CD4-positive, alpha-beta T cell treated with Interleukin-6 at 100 ng/mL for 8 hours (primary cell): Measurements from ENCODE around the gene DTX3L.

Experiments
- DNase-seq: peaks from one replicate; pipeline ENCODE4 v3.0.0-alpha.2; 2020; ENCODE audit warnings: mixed read lengths, low spot score

The DTX3L gene

GRCh38 chr3:122564155-122564912 is at the start of gene DTX3L, which contains the start of gene PARP9:
DTX3L (plus strand) TSS chr3:122564338; CDS start chr3:122564427, 89 bp downstream.
PARP9 (minus strand) TSS chr3:122564300; CDS start chr3:122559620, 4,680 bp downstream.
- peak; percentile 79 for DNase-seq

- no peak for DNase-seq
These were observed 49.1 kb upstream of the DTX3L start for GRCh38 chr3:122515020-122515468.

GRCh38 chr3:122515870-122516269 is 48.3 kb upstream of the DTX3L start:
- DNase-seq, result no peak

- DNase-seq, result no peak
These were observed 47.2 kb upstream of the DTX3L start for GRCh38 chr3:122516846-122517360.

- DNase-seq, result no peak
These were observed 44.4 kb upstream of the DTX3L start for GRCh38 chr3:122519693-122520092.

- DNase-seq, result no peak
These were observed 43.3 kb upstream of the DTX3L start for GRCh38 chr3:122520861-122521260.

GRCh38 chr3:122523317-122523716 is 40.8 kb upstream of the DTX3L start:
- no peak for DNase-seq

GRCh38 chr3:122530164-122530563 is 34.0 kb upstream of the DTX3L start:
- no peak for DNase-seq

GRCh38 chr3:122533480-122533879 is 30.7 kb upstream of the DTX3L start:
- DNase-seq, result no peak

- no peak for DNase-seq
These were observed 30.2 kb upstream of the DTX3L start for GRCh38 chr3:122533931-122534334.

GRCh38 chr3:122535964-122536631 is 28.0 kb upstream of the DTX3L start:
- no peak for DNase-seq

- DNase-seq, result no peak
These were observed 27.5 kb upstream of the DTX3L start for GRCh38 chr3:122536632-122537001.

- DNase-seq, result no peak
These were observed 25.1 kb upstream of the DTX3L start for GRCh38 chr3:122538956-122539490.

GRCh38 chr3:122546151-122546550 is 18.0 kb upstream of the DTX3L start:
- DNase-seq, result no peak

- no peak for DNase-seq
These were observed 16.1 kb upstream of the DTX3L start for GRCh38 chr3:122548076-122548475.

- no peak for DNase-seq
These were observed 15.5 kb upstream of the DTX3L start for GRCh38 chr3:122548619-122549018.

GRCh38 chr3:122553171-122553570 is 11.0 kb upstream of the DTX3L start:
- DNase-seq, result no peak

GRCh38 chr3:122555275-122556071 is 8.7 kb upstream of the DTX3L start:
- DNase-seq, result no peak

- DNase-seq, result no peak
These were observed 6.8 kb upstream of the DTX3L start for GRCh38 chr3:122557356-122557755.

- DNase-seq, result no peak
These were observed 5.5 kb upstream of the DTX3L start for GRCh38 chr3:122558605-122559004.

GRCh38 chr3:122559906-122560305 is 4.2 kb upstream of the DTX3L start:
- DNase-seq, result no peak

GRCh38 chr3:122560680-122561079 is 3.5 kb upstream of the DTX3L start:
- peak; percentile 66 for DNase-seq
